ENCODE measurements around the gene PRDX1. TPM values are rescaled to one million over a fixed set of nuclear protein-coding genes. Genes with fewer than 3 reads are reported as not detected.

PRDX1 gene
- total and polyA plus RNA-seq, 2 of the 13 experiments (the other 11 are each of a cell fraction or from before 2014, with no cell fraction given) = 761 to 1,898 TPM

DNA sequence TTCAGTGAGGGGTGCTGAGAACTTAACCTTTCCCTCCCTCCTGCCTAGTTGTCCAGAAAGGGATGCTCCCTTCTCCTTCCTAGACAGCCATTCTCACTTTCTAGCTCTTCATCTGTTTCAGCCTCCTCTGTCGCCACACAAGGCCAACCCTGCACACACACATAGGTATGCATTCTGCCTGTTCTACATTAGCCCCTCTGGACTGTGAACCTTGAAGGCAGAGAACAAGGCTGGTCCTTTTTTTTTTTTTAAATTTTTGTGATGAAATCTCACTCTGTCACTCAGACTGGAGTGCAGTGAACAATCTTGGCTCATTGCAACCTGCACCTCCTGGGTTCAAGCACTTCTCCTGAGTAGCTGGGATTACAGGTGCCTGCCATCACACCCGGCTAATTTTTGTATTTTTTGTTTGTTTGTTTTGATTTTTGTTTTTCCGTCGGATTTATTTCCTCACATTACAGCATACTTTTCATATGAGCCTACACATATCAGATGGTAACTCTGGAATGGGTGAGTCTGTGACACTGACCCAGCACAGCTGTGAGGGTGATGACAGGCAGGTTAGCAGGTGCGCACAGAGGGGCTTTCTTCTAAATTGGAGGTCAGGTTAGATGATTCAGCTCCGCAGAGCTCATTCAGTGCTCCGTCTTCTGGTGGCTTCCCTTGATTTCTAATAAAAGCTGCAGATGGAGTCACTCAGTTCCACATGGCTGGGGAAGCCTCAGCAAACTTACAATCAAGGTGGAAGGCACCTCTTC is 24.0 kb upstream of the PRDX1 start (continued):
- TF ChIP-seq, protein P1, sequence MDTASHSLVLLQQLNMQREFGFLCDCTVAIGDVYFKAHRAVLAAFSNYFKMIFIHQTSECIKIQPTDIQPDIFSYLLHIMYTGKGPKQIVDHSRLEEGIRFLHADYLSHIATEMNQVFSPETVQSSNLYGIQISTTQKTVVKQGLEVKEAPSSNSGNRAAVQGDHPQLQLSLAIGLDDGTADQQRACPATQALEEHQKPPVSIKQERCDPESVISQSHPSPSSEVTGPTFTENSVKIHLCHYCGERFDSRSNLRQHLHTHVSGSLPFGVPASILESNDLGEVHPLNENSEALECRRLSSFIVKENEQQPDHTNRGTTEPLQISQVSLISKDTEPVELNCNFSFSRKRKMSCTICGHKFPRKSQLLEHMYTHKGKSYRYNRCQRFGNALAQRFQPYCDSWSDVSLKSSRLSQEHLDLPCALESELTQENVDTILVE (CRISPR knock-in tag; IDR thresholded peaks at IDR 0.05) = no peak
- TF ChIP-seq TBP (CRISPR knock-in tag; IDR thresholded peaks at IDR 0.05) (no peak), MED13 (CRISPR knock-in tag; IDR thresholded peaks at IDR 0.05) (no peak), ZSCAN29 (CRISPR knock-in tag; conservative IDR thresholded peaks at IDR 0.05) (0 out of 2 replicates have a peak, but pooled peaks have one; percentile 48), MEIS1 (CRISPR knock-in tag; IDR thresholded peaks at IDR 0.05; ENCODE audit: borderline replicate concordance) (0 out of 2 replicates have a peak, but pooled peaks have one; percentile 39), ZBTB42 (CRISPR knock-in tag; IDR thresholded peaks at IDR 0.05) (no peak), ZNF12 (CRISPR knock-in tag; IDR thresholded peaks at IDR 0.05) (0 out of 2 replicates have a peak, but pooled peaks have one; percentile 21), NR2C2 (CRISPR knock-in tag; IDR thresholded peaks at IDR 0.05; ENCODE audit: borderline replicate concordance) (no peak), HDAC1 (CRISPR knock-in tag; IDR thresholded peaks at IDR 0.05) (peak; percentile 58), ZNF839 (CRISPR knock-in tag; IDR thresholded peaks at IDR 0.05; ENCODE audit: borderline replicate concordance) (no peak), YEATS4 (CRISPR knock-in tag; IDR thresholded peaks at IDR 0.05; ENCODE audit: borderline replicate concordance) (no peak; the same call in 1 of the 2 replicates), EP300 (IDR thresholded peaks at IDR 0.05; ENCODE audit: low read depth in 2 of 2, low read length in 2 of 2) (peak in 1 of 2 experiments; percentile 60; a peak in 1 of 4 replicates), EP300 (CRISPR knock-in tag; IDR thresholded peaks at IDR 0.05; ENCODE audit: borderline replicate concordance) (no peak), XRCC5 (optimal IDR thresholded peaks at IDR 0.05; ENCODE audit: low read length) (peak; percentile 17), ZNF781 (CRISPR knock-in tag; IDR thresholded peaks at IDR 0.05; ENCODE audit: borderline replicate concordance, not compliant biosample characterization) (no peak), LCORL (IDR thresholded peaks at IDR 0.05) (peak; percentile 24; the same call in 1 of the 2 replicates), LCORL (CRISPR knock-in tag; IDR thresholded peaks at IDR 0.05) (peak; percentile 69; the same call in 1 of the 2 replicates), U2AF1 (optimal IDR thresholded peaks at IDR 0.05; ENCODE audit: low read depth, low read length) (no peak), REPIN1 (CRISPR knock-in tag; IDR thresholded peaks at IDR 0.05; ENCODE audit: borderline replicate concordance, low read depth) (0 out of 2 replicates have a peak, but pooled peaks have one; percentile 31), NR2F6 (IDR thresholded peaks at IDR 0.05) (no peak), NR2F6 (CRISPR knock-in tag; IDR thresholded peaks at IDR 0.05) (peak; percentile 47; the same call in 1 of the 2 replicates)
- TF ChIP-seq, protein P2, sequence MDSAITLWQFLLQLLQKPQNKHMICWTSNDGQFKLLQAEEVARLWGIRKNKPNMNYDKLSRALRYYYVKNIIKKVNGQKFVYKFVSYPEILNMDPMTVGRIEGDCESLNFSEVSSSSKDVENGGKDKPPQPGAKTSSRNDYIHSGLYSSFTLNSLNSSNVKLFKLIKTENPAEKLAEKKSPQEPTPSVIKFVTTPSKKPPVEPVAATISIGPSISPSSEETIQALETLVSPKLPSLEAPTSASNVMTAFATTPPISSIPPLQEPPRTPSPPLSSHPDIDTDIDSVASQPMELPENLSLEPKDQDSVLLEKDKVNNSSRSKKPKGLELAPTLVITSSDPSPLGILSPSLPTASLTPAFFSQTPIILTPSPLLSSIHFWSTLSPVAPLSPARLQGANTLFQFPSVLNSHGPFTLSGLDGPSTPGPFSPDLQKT (CRISPR knock-in tag; IDR thresholded peaks at IDR 0.05; ENCODE audit: borderline replicate concordance) = no peak
- TF ChIP-seq, protein P3, sequence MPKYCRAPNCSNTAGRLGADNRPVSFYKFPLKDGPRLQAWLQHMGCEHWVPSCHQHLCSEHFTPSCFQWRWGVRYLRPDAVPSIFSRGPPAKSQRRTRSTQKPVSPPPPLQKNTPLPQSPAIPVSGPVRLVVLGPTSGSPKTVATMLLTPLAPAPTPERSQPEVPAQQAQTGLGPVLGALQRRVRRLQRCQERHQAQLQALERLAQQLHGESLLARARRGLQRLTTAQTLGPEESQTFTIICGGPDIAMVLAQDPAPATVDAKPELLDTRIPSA (CRISPR knock-in tag; IDR thresholded peaks at IDR 0.05; ENCODE audit: borderline replicate concordance) = no peak
- TF ChIP-seq, protein P4, sequence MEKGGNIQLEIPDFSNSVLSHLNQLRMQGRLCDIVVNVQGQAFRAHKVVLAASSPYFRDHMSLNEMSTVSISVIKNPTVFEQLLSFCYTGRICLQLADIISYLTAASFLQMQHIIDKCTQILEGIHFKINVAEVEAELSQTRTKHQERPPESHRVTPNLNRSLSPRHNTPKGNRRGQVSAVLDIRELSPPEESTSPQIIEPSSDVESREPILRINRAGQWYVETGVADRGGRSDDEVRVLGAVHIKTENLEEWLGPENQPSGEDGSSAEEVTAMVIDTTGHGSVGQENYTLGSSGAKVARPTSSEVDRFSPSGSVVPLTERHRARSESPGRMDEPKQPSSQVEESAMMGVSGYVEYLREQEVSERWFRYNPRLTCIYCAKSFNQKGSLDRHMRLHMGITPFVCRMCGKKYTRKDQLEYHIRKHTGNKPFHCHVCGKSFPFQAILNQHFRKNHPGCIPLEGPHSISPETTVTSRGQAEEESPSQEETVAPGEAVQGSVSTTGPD (CRISPR knock-in tag; IDR thresholded peaks at IDR 0.05) = no peak
- TF ChIP-seq, protein P5, sequence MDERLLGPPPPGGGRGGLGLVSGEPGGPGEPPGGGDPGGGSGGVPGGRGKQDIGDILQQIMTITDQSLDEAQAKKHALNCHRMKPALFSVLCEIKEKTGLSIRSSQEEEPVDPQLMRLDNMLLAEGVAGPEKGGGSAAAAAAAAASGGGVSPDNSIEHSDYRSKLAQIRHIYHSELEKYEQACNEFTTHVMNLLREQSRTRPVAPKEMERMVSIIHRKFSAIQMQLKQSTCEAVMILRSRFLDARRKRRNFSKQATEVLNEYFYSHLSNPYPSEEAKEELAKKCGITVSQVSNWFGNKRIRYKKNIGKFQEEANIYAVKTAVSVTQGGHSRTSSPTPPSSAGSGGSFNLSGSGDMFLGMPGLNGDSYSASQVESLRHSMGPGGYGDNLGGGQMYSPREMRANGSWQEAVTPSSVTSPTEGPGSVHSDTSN (CRISPR knock-in tag; IDR thresholded peaks at IDR 0.05) = peak; percentile 71; the same call in 1 of the 2 replicates

Measured in HepG2 (cell line).